Measurements from ENCODE around the gene NR1I3.

DNA sequence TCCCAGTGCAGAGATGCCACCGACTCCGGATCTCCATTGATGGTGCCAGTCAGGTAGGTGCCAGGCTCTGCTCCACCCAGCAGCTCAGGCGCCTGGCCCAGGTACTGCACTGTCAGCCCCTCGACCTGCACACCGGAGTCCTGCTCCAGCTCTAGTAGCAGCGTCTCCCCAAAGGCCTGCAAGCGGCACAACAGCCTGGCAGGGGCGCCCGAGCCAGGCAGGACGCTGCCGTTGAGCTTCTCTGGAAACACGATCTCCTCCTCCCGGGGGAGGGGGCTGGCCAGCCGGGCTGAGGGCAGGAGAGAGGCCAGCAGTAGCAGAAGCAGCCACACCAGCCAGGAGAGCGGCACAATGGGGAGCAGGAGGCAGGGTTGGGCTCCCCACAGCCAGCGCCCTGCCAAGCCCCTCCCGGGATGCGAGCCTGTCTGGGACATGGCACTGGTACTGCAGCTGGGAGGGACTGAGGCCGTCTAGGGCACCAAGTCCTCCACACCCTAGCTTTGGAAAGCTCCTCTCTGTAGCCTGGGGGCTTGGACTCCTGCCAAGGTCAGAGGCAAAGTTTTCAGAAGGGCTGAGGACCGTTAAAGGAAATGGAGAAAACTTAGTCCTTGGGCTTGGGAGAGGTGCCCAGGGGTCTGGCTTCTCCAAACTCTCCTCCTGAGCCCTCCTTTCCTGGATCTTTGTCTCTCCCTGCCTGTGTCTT, 39.7 kb downstream of the NR1I3 start:
- TF ChIP-seq, protein P1, sequence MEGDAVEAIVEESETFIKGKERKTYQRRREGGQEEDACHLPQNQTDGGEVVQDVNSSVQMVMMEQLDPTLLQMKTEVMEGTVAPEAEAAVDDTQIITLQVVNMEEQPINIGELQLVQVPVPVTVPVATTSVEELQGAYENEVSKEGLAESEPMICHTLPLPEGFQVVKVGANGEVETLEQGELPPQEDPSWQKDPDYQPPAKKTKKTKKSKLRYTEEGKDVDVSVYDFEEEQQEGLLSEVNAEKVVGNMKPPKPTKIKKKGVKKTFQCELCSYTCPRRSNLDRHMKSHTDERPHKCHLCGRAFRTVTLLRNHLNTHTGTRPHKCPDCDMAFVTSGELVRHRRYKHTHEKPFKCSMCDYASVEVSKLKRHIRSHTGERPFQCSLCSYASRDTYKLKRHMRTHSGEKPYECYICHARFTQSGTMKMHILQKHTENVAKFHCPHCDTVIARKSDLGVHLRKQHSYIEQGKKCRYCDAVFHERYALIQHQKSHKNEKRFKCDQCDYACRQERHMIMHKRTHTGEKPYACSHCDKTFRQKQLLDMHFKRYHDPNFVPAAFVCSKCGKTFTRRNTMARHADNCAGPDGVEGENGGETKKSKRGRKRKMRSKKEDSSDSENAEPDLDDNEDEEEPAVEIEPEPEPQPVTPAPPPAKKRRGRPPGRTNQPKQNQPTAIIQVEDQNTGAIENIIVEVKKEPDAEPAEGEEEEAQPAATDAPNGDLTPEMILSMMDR (conservative IDR thresholded peaks at IDR 0.05; ENCODE audit: low read length) = no peak
- no peak for TF ChIP-seq EZH2phosphoT487 (IDR thresholded peaks at IDR 0.05; ENCODE audit: borderline replicate concordance, low read depth, low read length)
